OCI-M2 (cell line): ENCODE results near the gene BRINP2.

ENCODE experiments used
- DNase-seq: peaks from one replicate; lab custom pipeline; 2025; ENCODE audit not compliant: unreplicated experiment; lab: John Stamatoyannopoulos, UW

Gene BRINP2

DNA sequence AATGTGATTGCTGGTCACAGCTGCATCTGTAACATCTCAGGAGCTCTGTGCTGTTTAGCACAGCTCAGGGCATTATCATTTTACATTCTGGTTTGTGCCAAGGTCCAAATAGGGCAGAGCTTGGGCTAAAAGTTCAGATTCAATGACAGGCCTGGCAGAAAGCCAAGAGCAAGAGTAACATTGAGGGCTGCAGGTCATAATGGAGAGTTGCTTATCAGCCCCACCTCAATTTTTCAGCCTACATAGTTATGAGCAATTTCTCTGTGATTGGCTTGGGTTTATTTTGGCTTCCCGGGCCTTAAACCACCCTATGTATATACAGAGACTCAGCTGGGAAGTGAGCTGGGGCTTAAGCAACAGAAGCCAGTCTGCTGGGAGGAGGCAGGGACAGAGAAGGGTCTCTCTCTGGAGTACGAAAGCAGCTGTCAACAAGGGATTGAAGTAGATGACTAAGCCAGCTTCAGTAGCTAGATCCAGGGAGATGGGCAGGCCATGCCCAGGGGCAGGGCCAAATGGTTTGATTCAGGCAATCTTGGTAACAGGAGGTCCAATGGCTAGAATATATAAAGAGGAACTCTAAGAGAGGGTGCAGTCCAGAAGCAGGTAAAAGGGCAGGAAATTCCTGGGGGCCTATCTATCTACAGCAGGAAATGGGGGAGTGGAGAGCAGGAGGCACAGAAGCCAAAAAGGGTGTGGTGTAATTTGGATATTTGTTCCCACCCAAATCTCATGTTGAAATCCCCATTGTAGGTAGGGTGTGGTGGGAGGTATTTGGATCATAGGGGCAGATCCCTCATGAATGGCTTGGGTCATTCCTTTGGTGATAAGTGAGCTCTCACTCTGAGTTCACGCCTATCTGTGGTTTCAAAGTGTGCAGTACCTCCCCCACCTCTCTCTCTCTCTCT is 49.0 kb downstream of the BRINP2 start:
- DNase-seq: no peak

DNA sequence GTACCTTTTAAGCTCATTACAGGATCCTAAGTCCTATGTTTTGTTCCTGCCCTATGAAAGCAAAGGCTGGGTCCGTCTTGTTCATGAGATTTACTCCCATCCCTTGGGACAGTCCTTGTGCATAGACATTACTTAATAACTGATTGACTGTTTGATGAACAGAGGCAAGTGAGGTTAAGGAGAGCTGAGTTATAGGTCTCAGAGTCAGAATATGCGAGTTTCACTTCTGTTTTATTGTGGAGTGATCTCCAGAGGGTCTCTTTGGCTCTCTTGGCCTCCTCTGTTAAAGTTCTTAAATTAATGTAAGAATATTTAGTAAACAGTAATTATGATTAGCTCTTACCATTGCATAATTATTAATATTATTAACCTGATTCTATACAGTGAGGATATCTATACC is 52.6 kb downstream of the BRINP2 start:
- DNase-seq: no peak

DNA sequence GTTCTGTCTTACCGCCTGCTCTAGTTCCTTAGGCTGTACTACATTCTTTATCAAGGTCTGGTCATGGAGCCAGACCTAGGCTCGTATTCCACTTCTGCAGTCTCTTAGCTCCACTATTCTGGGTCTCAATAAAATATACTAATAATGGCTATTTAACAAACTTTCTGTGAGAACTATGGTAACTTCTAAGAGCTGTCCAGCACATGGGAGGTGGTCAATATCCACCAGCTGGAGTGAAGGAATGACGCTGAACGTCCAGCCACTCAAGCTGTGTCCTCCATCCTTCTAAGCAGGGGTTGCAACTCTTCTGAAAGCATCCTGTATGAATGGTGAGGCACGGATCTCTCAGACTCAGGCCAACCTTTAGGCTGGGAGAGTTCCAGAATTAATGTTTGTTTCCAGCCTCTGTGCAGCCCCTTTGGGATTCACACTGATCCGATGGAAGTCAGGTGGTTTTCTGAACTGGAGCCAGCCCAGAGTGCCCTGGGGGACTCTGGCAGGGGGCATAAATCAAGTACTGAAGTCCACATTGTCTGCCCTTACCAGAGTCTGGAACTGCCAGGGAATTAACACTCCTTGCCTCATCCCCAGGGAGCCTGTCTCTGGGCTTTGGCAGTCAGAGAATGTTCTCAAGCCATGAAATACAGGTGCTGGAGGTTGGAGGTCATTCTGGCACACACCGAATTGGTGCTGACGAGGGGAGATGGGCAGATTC is 57.4 kb downstream of the BRINP2 start:
- no peak for DNase-seq

DNA sequence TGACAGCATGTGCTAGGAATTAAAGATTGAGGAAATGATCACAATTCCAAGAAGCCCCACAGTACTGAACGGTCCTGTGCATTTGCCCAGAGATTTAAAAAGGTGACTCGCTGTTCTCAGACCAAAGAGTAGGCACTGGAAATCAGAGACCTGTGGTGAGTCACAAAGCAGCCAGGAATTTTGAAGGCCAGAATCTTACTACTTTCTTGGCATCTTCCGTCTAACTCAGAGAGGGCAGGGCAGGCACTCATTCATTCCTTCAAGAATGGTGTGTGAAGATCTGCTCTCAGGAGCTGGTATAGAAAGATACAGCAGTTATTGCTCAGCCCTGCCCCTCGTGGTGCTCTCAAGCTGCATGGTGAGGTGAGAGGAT is 57.9 kb downstream of the BRINP2 start:
- no peak for DNase-seq

DNA sequence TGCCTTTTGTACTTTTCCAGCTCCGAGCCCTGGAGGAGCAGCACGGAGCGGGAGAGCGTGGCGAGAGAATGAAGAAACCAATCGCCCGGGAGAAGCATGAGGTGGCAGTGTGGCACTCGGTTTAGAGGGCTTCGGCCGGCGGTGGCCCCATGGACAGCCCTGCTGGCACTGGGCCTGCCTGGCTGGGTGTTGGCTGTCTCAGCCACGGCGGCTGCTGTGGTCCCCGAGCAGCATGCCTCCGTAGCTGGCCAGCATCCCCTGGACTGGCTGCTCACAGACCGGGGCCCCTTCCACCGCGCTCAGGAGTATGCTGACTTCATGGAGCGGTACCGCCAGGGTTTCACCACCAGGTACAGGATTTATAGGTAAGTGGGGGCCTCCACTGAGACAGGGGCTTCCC is 59.0 kb downstream of the BRINP2 start:
- no peak for DNase-seq

DNA sequence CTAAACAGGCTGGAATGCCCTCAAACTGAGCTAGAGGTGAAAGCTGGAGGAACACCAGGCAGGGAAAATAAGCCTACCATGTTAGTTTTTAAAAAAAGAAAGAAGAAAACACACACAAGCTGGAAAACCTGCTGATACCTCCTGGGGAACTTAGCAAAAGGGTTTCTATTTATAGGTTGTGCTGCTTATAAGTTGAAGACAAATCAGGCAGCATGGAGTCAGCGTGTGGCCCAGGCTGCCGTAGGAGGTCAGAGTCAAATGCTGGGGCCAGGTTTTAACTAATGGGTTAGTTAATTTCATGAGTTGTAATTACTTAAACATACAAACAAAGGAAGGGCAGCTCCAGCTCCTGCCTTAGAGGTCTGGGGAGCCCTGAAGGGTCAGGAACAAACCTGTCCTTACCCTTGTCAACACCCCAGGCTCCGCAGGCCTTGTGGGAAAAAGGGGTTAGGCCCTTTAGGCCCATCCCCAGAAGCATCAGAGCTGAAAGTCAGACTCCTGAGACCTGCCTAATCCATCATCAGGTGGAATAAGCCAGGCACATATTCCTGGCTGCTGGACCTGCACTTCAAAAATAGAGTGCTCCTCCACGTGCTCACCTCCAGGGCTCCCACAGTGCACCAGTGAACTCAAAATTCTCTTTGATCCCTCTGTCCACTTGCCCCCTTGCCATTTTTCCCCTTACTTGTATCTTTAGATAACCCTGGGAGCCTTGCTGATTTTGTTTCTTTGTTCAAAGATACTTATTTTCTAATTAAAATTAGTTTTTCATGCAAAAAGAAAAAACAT is 59.7 kb downstream of the BRINP2 start:
- no peak for DNase-seq

DNA sequence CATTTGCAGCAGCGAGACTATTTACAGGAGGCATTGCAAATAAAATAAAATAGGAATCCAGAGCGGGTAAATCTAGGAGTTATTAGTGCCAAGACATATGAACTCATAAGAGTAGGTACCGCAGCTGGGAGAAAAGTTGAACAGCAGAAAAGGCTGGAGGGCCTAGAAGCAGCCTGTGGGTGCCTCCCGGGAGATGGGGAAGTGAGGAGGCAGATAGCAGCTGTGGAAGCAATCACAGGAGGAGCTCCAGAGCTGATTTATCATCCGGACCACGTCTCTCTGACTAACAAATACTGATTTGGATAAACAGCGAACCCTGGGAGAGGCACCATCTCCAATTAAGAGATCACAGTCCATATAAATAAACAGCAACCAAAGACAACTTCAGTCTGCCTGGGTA is 64.6 kb downstream of the BRINP2 start:
- DNase-seq: no peak

DNA sequence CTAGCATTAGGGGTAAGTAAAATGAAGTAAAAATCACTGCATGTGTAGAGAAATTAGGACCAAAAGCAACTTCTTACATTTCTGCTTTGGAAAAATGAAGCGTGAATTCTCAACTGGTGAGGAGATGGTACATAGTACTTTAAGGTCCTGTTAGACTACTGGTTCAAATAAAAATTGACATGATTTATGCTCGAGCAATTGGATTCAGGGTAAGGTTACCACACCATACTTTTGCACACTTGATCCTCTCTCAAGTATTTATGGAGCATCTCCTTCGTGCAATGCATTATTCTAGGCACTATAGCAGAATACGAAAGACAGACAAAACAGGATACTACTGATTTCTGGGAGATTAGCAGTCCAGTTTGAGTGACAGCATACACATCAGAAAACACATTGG is 66.2 kb downstream of the BRINP2 start:
- DNase-seq: no peak

DNA sequence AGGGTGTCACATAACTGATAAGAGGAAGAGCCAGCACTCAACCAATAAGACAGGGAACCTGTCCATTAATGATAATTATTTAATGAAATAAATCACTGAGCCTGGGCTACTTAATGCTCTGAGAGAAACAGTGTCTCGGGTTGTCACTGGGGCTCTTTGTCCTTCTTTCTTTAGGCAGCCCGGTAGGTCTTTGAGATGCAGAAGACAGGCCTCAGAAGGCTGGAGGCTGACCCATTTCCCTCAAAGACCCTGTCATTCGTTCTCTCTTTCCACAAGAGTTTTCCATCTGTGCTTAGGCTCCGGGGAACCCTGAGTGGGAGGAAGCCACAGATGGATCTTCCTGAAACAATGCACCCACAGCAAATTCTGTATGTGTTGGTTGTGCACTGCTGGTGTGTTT is 68.2 kb downstream of the BRINP2 start:
- DNase-seq: no peak

DNA sequence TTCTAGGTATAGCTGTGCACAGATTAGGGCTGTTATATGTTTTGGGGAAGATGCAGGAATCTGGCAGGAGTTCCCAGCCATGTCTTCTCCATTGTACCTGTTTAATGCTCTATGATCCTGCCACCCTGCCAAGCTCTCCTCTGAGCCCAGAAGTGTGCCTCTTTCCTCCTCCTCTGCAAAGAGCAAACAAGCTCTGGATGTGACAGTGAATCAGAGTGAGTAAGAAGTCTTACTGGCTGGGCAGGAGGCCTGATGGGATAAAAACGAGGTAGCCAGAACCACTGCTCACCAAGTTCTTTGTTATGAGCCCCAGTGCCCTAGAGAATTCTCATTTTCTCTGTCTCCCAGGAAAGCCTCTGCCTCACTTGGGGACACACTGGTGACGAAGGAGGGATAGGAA is 69.0 kb downstream of the BRINP2 start:
- no peak for DNase-seq

DNA sequence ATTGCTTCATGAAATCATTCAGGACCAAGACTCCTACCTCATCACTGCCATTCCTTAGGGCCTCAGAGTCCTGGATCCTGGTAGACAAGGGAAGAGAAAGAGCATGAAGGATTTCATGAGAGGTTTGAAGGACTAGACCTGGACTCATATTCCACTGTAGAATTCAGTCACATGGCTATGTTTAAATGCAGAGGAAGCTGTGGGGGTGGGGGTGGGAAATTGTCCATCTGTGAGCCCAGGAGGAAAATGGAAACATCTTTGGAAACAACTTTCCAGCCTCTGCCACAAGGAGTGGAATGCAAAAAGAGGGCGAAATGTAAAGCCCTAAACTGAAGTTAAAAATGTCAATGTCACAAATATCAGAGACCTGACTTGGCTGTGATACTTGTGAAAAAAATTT is 73.0 kb downstream of the BRINP2 start:
- DNase-seq: no peak

DNA sequence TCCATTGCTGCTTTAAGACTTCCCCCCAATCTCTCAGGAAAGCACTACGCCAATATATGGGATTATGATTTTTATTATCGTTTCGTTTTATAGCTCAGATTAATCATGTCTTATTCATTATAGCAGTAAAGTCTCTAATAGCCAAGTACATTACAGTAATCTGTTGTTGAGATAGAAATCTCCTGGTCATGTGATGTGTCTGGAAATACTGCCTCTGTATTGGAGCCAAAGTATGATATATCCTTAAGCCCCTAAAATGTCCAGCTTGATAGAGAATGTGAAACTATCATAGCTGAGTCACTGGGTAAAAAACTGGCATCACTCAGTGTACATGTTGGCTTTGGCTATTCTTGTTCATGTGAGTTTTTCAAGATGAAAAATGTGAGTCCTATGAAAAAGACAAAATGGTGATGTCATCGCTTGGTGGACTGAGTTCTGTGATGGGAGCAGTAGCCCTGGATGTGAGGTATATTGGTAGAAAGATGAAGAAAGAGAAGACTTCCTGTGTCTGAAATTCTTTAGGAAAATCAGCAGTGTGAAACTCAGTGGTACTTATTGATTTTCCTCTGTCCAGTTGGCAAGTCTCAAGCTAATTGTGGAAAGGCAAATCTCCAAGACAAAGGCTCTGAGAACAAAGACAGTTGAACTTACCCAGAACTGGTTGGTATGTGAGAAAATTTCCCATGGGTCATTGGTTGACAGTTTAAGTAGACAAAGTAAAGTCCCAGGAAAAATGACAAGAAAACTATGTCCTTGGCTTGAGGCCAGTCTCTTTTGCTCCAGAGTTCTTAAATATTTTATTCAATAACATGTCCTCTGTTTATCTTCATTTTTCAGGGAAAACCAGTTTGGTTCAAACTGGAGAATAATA is 76.2 kb downstream of the BRINP2 start:
- no peak for DNase-seq

DNA sequence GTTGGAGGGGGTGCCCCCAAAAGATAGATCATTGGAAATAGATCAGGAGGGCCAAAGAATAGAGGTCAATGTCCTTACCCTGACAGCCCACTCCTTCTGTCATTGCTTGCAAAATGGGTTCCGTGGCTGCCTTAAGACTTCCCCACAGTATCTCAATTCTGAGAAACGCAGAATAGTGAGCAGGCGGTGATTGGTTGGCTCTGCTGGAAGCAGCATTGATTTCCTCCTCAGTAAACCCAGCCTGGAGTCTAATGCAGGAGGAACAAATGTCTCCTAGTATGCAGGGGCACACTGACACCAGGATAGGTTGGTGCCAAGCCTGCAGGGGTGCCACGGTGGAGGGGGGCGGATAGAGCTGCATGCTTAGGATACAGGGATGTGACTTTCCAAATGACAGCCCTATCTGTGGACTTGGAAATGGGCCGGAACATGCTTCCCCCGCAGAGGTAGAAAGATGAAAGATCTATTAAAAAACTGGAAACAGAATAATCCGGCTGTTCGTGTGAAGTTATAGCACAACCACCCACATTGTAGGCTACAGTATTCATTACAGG is 76.9 kb downstream of the BRINP2 start:
- DNase-seq: no peak

DNA sequence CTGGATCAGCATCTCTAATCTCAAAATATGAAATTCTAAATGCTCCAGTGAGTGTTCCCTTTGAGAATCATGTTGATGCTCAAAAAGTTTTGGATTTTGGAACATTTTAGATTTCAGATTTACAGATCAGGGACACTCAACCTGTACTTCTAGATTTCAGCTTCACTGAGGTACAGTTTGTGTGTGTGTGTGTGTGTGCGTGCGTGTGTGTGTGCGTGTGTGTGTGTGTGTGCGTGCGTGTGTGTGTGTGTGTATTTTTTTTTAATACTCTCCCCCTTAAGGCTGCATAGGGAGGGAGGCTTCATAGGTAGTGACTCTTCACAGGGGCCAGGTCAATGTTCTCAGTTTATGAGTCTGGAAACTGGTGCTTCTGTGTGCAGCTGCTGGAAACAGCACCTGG is 77.5 kb downstream of the BRINP2 start:
- DNase-seq: no peak

DNA sequence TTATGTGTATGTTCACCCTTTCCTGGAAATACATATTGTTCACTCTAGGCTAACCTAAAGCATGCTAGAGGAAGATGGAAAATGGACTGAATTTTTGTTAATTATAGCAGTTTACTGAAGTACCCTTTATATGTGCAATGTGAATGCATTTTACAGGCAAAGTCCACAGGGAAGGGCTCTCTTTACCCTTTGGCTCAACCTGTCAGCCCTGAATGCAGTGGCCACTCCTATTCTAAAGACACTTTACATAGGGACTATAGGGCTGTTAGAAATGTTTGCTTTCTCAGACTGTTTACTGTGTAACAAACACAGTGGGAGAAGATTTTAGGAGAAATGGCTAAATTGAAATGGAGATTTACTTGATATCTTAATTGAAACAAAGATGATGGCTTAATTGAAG is 78.5 kb downstream of the BRINP2 start:
- no peak for DNase-seq

DNA sequence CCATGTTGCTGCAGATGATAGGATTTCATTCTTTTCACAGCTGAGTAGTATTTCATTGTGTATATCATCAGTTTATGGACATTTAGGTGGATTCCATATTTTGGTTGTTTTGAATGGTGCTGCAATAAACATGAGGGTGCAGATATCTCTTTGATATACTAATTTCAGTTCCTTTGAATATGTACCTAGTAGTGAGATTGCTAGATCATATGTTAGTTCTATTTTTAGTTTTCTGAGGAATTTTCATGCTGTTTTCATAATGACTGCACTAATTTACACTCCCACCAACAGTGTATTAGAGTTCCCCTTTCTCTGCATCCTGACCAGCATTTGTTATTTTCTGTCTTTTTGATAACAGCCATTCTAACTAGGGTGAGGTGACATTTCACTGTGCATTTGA is 82.1 kb downstream of the BRINP2 start:
- no peak for DNase-seq

DNA sequence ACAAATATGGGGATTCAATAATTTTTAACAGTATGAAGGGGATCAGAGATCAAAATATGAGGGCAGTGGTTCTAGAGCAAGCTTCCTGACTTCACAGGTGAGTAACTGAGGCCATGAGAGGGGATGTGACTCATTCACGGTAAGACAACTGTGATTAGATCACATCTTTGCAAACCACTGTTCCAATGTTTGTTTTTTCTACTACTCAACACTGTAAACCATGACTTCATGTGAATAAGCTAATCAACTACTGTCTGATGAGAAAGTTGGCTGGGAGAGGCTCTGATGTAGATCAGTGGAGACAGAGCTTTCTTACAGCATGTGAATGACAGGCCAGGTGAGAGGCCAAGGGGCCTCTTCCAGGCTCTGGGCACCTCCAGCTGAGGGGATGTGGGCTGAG is 84.7 kb downstream of the BRINP2 start:
- no peak for DNase-seq

DNA sequence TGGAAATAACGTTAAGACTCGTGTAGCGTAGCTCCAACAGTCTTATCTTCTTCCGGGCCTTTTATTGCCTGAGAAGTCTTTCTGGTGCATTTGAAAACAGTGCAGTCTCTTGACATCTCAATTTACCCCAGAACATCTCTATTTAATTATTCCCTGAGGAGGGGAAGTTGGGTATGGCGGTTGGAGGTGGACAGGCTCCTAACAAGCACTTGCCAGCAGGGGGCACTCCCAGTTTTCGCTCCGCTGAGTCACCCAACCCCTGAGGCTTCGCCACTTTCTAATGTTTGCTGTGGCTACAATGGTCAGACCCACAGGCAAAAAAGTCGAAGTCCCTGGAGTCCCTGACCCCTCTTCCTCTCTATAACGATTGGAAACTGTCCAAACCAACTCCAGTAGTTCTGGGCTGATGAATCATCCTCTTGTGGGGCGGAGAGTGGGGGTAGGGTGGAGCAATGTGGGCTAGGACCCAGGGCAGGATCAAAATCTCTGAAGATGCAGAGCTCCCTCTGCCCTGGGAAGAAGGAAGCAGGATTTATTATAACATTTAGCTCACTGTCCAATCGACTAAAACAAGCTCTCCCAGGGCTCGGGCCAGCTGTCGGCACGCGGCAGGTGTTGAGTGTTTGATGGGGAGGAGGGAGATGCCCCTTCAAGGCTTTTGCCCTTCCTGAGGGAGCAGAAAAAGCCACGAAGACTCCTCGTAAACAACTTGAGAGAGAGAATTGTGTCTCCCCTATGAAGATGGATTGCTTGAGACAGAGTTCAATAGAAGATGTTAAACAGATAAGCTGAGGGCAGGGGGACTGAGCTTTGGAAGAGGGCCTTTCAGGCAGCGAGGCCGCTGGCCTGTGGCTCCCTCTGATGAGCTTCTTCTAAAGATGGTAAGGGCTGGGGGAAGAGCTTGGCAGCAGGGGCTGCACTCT is 85.7 kb downstream of the BRINP2 start:
- no peak for DNase-seq

DNA sequence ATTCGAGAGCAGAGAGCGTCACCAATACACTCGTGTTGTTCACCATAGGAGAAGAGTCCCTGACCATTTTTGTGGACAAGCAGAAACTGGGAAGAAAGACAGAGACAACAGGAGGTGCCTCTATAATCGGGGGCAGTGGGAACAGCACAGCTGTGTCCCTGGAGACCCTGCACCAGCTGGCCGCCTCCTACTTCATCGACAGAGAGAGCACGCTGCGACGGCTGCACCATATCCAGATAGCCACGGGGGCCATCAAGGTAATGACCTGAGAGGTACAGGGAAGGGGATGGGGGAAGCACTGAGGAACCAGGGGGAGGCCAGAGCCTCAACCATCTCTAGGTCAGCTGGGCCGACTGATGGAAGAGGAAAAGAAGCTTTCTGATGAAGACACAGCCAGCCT is 86.4 kb downstream of the BRINP2 start:
- DNase-seq: no peak
